Measurements from ENCODE around the gene GFI1B.

- TF ChIP-seq CTCF (conservative IDR thresholded peaks at IDR 0.05; ENCODE audit: low read length) = no peak
- TF ChIP-seq EZH2phosphoT487 (IDR thresholded peaks at IDR 0.05; ENCODE audit: borderline replicate concordance) = no peak
Measured at GRCh38 chr9:132984202-132985070, 5.9 kb downstream of the GFI1B start.

All from Loucy (cell line).